GM21619 (cell line): Measurements from ENCODE around the gene PIGB.
"Not testable (repeated sequence)": the region's sequence is repeated elsewhere in the genome, so short reads cannot be mapped to it uniquely, and the experiment has no call there.

Source experiments
- ATAC-seq: cut with Tn5 transposase; IDR thresholded peaks from one replicate; pipeline ENCODE4 v1.9.1; 2021; ENCODE audit not compliant: unreplicated experiment

The PIGB gene

GRCh38 chr15:55318588-55319494 lies at the start of gene PIGB, which contains the start of gene PIGBOS1:
PIGB (plus strand) TSS chr15:55319222; CDS start chr15:55319251, 29 bp downstream.
PIGBOS1 (minus strand) TSS chr15:55319123; CDS start chr15:55317792, 1,331 bp downstream.
- ATAC-seq = peak; percentile 94

- no peak for ATAC-seq
Observed at GRCh38 chr15:55270291-55270690, 48.7 kb upstream of the PIGB start.

- no peak for ATAC-seq
Observed at GRCh38 chr15:55276324-55276723, 42.7 kb upstream of the PIGB start.

GRCh38 chr15:55277116-55277564 lies 41.9 kb upstream of the PIGB start:
- peak; percentile 47 for ATAC-seq

GRCh38 chr15:55277715-55278114 lies 41.3 kb upstream of the PIGB start:
- no peak for ATAC-seq

- ATAC-seq = no peak
Observed at GRCh38 chr15:55279100-55279745, 39.8 kb upstream of the PIGB start.

GRCh38 chr15:55279746-55280351 lies 39.2 kb upstream of the PIGB start:
- peak; percentile 78 for ATAC-seq

GRCh38 chr15:55280589-55280988 lies 38.4 kb upstream of the PIGB start:
- not testable (repeated sequence) for ATAC-seq

- ATAC-seq = no peak
Observed at GRCh38 chr15:55281517-55282228, 37.3 kb upstream of the PIGB start.

- ATAC-seq = no peak
Observed at GRCh38 chr15:55282284-55282833, 36.7 kb upstream of the PIGB start.

- ATAC-seq = no peak
Observed at GRCh38 chr15:55283379-55284147, 35.5 kb upstream of the PIGB start.

GRCh38 chr15:55284426-55284825 lies 34.6 kb upstream of the PIGB start:
- ATAC-seq = no peak

- ATAC-seq = not testable (repeated sequence)
Observed at GRCh38 chr15:55286442-55287189, 32.4 kb upstream of the PIGB start.

GRCh38 chr15:55288006-55288717 lies 30.9 kb upstream of the PIGB start:
- no peak for ATAC-seq

- ATAC-seq = peak; percentile 36
Observed at GRCh38 chr15:55289011-55289745, 29.8 kb upstream of the PIGB start.

GRCh38 chr15:55289746-55290527 lies 29.1 kb upstream of the PIGB start, which contains the start of gene RAB27A:
RAB27A (minus strand) TSS chr15:55289813; CDS start chr15:55234934, 54,879 bp downstream.
- ATAC-seq = peak; percentile 72

- ATAC-seq = peak; percentile 68
Observed at GRCh38 chr15:55290528-55291057, 28.4 kb upstream of the PIGB start.
